Measurements from ENCODE around the gene TMEM151B. TPM values are rescaled to one million over a fixed set of nuclear protein-coding genes. Genes with fewer than 3 reads are reported as not detected.

Gene TMEM151B
- total and polyA plus RNA-seq, 2 of the 13 experiments (the other 11 are each of a cell fraction or from before 2014, with no cell fraction given) = not detected

DNA sequence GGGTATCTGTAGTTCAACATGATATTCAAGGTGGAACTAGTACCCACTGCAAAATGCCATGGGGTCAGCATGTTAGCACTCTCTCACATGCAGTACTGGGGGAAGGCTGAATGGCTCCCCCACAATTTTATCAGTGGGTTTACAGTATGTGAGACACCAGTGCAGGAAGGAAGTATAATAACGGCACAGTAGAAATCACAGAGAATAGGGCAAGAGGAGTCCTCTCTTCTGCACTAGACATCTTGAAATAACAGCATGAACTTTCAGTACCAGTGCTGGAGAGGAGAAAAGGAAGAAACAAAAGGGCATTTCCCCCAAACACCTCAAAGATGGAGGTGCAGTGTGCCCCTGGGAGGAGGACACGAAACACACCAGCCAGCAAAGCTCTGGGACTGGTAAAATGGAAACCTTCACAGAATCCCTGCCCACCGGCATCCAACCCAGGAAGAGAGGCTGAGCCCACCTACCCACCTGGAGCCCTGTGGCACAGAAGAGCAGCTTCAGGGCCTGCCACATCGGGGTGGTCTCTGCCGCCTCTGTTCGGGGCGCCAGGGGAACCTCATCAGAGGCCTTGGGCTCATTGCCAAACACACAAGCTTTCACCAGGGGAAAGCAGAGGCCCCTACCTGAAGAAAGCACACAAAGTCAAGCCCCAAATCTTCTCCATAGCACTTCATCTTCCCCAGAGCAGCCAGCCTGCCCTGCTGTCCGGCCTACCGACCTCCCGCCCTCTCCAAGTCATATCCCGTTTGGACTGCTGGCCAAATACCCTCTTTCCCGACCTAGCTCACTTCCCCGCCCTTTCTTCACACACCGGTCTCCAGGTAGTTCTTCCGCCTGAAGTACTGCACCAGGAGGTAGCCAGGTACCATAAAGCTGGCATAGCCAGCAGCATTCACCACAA, 14.1 kb upstream of the TMEM151B start (continued):
- TF ChIP-seq, protein P1, sequence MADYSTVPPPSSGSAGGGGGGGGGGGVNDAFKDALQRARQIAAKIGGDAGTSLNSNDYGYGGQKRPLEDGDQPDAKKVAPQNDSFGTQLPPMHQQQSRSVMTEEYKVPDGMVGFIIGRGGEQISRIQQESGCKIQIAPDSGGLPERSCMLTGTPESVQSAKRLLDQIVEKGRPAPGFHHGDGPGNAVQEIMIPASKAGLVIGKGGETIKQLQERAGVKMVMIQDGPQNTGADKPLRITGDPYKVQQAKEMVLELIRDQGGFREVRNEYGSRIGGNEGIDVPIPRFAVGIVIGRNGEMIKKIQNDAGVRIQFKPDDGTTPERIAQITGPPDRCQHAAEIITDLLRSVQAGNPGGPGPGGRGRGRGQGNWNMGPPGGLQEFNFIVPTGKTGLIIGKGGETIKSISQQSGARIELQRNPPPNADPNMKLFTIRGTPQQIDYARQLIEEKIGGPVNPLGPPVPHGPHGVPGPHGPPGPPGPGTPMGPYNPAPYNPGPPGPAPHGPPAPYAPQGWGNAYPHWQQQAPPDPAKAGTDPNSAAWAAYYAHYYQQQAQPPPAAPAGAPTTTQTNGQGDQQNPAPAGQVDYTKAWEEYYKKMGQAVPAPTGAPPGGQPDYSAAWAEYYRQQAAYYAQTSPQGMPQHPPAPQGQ (CRISPR knock-in tag; IDR thresholded peaks at IDR 0.05; ENCODE audit: borderline replicate concordance) = 0 out of 2 replicates have a peak, but pooled peaks have one; percentile 38
- no peak for TF ChIP-seq ZNF605 (CRISPR knock-in tag; IDR thresholded peaks at IDR 0.05)
- TF ChIP-seq ZNF562 (CRISPR knock-in tag; IDR thresholded peaks at IDR 0.05; ENCODE audit: borderline replicate concordance) = no peak
- no peak for TF ChIP-seq HNRNPK (IDR thresholded peaks at IDR 0.05; ENCODE audit: low read depth, low read length, poor library complexity, severe bottlenecking)
- TF ChIP-seq, protein P2, sequence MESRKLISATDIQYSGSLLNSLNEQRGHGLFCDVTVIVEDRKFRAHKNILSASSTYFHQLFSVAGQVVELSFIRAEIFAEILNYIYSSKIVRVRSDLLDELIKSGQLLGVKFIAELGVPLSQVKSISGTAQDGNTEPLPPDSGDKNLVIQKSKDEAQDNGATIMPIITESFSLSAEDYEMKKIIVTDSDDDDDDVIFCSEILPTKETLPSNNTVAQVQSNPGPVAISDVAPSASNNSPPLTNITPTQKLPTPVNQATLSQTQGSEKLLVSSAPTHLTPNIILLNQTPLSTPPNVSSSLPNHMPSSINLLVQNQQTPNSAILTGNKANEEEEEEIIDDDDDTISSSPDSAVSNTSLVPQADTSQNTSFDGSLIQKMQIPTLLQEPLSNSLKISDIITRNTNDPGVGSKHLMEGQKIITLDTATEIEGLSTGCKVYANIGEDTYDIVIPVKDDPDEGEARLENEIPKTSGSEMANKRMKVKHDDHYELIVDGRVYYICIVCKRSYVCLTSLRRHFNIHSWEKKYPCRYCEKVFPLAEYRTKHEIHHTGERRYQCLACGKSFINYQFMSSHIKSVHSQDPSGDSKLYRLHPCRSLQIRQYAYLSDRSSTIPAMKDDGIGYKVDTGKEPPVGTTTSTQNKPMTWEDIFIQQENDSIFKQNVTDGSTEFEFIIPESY (CRISPR knock-in tag; IDR thresholded peaks at IDR 0.05) = no peak
- no peak for TF ChIP-seq ZNF747 (CRISPR knock-in tag; IDR thresholded peaks at IDR 0.05; ENCODE audit: borderline replicate concordance)
- TF ChIP-seq TARDBP (CRISPR knock-in tag; IDR thresholded peaks at IDR 0.05) = no peak
- TF ChIP-seq, protein P3, sequence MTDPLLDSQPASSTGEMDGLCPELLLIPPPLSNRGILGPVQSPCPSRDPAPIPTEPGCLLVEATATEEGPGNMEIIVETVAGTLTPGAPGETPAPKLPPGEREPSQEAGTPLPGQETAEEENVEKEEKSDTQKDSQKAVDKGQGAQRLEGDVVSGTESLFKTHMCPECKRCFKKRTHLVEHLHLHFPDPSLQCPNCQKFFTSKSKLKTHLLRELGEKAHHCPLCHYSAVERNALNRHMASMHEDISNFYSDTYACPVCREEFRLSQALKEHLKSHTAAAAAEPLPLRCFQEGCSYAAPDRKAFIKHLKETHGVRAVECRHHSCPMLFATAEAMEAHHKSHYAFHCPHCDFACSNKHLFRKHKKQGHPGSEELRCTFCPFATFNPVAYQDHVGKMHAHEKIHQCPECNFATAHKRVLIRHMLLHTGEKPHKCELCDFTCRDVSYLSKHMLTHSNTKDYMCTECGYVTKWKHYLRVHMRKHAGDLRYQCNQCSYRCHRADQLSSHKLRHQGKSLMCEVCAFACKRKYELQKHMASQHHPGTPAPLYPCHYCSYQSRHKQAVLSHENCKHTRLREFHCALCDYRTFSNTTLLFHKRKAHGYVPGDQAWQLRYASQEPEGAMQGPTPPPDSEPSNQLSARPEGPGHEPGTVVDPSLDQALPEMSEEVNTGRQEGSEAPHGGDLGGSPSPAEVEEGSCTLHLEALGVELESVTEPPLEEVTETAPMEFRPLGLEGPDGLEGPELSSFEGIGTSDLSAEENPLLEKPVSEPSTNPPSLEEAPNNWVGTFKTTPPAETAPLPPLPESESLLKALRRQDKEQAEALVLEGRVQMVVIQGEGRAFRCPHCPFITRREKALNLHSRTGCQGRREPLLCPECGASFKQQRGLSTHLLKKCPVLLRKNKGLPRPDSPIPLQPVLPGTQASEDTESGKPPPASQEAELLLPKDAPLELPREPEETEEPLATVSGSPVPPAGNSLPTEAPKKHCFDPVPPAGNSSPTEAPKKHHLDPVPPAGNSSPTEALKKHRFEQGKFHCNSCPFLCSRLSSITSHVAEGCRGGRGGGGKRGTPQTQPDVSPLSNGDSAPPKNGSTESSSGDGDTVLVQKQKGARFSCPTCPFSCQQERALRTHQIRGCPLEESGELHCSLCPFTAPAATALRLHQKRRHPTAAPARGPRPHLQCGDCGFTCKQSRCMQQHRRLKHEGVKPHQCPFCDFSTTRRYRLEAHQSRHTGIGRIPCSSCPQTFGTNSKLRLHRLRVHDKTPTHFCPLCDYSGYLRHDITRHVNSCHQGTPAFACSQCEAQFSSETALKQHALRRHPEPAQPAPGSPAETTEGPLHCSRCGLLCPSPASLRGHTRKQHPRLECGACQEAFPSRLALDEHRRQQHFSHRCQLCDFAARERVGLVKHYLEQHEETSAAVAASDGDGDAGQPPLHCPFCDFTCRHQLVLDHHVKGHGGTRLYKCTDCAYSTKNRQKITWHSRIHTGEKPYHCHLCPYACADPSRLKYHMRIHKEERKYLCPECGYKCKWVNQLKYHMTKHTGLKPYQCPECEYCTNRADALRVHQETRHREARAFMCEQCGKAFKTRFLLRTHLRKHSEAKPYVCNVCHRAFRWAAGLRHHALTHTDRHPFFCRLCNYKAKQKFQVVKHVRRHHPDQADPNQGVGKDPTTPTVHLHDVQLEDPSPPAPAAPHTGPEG (CRISPR knock-in tag; IDR thresholded peaks at IDR 0.05) = no peak
- TF ChIP-seq ZNF776 (CRISPR knock-in tag; IDR thresholded peaks at IDR 0.05) = no peak
- no peak for TF ChIP-seq ZNF337 (CRISPR knock-in tag; IDR thresholded peaks at IDR 0.05; ENCODE audit: borderline replicate concordance, low read depth)
- no peak for TF ChIP-seq FOXK1 (CRISPR knock-in tag; IDR thresholded peaks at IDR 0.05; ENCODE audit: borderline replicate concordance, low read depth)
- TF ChIP-seq ZNF777 (CRISPR knock-in tag; IDR thresholded peaks at IDR 0.05) = no peak; the same call in 1 of the 2 replicates
- TF ChIP-seq ZNF329 (CRISPR knock-in tag; IDR thresholded peaks at IDR 0.05; ENCODE audit: low read depth) = no peak
- TF ChIP-seq SMAD1 (CRISPR knock-in tag; IDR thresholded peaks at IDR 0.05; ENCODE audit: borderline replicate concordance, low read depth) = no peak
- TF ChIP-seq ZNF431 (CRISPR knock-in tag; IDR thresholded peaks at IDR 0.05; ENCODE audit: borderline replicate concordance, low read depth) = no peak
- 0 out of 2 replicates have a peak, but pooled peaks have one; percentile 33 for TF ChIP-seq SRY (CRISPR knock-in tag; IDR thresholded peaks at IDR 0.05)
- 0 out of 2 replicates have a peak, but pooled peaks have one; percentile 15 for TF ChIP-seq ZMYM4 (CRISPR knock-in tag; IDR thresholded peaks at IDR 0.05)

All from HepG2 (cell line).